Right atrium auricular region (tissue), 2 donors: ENCODE data around the gene MRPL16. TPM values are rescaled to one million over a fixed set of nuclear protein-coding genes. Genes with fewer than 3 reads are reported as not detected.
"Not testable (repeated sequence)": the region's sequence is repeated elsewhere in the genome, so short reads cannot be mapped to it uniquely, and the experiment has no call there.

Experiments
- DNase-seq: peaks from one replicate; pipeline ENCODE4 v3.0.0-alpha.2; 2019; ENCODE audit warnings: low spot score
- H3K27ac ChIP-seq, 2 donors: fragments of 200-600 bp; sonication (generic); 1 replicate in 1 of 2; 2 replicates in 1 of 2; pipeline ENCODE4 v1.5.1; 2016 to 2019
- H3K27me3 ChIP-seq, 2 donors: fragments of 200-600 bp; sonication (generic); one replicate each; pipeline versions ENCODE4 v1.5.1 to v1.6.0; 2017 to 2019
- H3K36me3 ChIP-seq: fragments of 200-600 bp; sonication (generic); one replicate; pipeline ENCODE4 v1.5.1; 2016
- H3K4me1 ChIP-seq, 2 donors: fragments of 200-600 bp; sonication (generic); one replicate each; pipeline versions ENCODE4 v1.5.1 to v1.6.0; 2017 to 2019
- H3K4me3 ChIP-seq, 2 donors: fragments of 200-600 bp; sonication (generic); 1 replicate in 1 of 2; 2 replicates in 1 of 2; pipeline ENCODE4 v1.5.1; 2017 to 2019; ENCODE audit warnings: mild to moderate bottlenecking in 1 of 2, moderate library complexity in 1 of 2
- H3K9me3 ChIP-seq, 2 donors: fragments of 200-600 bp; sonication (generic); one replicate each; pipeline ENCODE4 v1.5.1; 2019
- CTCF ChIP-seq, 2 donors: fragments of 200-600 bp; sonication (generic); IDR thresholded peaks; one replicate each; pipeline ENCODE4 v1.5.1; 2019; ENCODE audit warnings: antibody characterized with exemption in 2 of 2
- total RNA-seq, 2 donors: library from RNA; depleted of rRNA; stranded (reverse); fragments of >200 nt; gene quantifications; one replicate each; pipeline ENCODE4 v1.1.0, GENCODE V29; 2016

The MRPL16 gene
- total RNA-seq, 2 donors from 2014 or later, result 41.9 to 78.5 TPM

GRCh38 chr11:59841514-59841913 is 30.9 kb upstream of the MRPL16 start:
- TF ChIP-seq CTCF (IDR thresholded peaks at IDR 0.05), result no peak
- Histone ChIP-seq H3K27ac (no peak overlapping the region), H3K4me1 (peaks cover 0 to 4% of the 10 kb centered on the region in 2 donors), H3K36me3 (no peaks in the 10 kb centered on the region), H3K4me3 (no peak overlapping the region), H3K9me3 (no peaks in the 10 kb centered on the region), H3K27me3 (no peaks in the 10 kb centered on the region)
- DNase-seq, result no peak

- no peaks in the 10 kb centered on the region for H3K36me3 ChIP-seq
- DNase-seq, result no peak
- TF ChIP-seq CTCF (IDR thresholded peaks at IDR 0.05), result no peak
- H3K27me3 ChIP-seq, result no peaks in the 10 kb centered on the region
- no peak overlapping the region for H3K27ac ChIP-seq
- H3K9me3 ChIP-seq, result no peaks in the 10 kb centered on the region
- H3K4me1 ChIP-seq, result peaks cover 0 to 4% of the 10 kb centered on the region in 2 donors
- H3K4me3 ChIP-seq, result no peak overlapping the region
Measured at GRCh38 chr11:59839615-59840014, 29.0 kb upstream of the MRPL16 start.

GRCh38 chr11:59833602-59834001 is 23.0 kb upstream of the MRPL16 start:
- Histone ChIP-seq H3K36me3 (no peaks in the 10 kb centered on the region), H3K27me3 (no peaks in the 10 kb centered on the region), H3K27ac (no peak overlapping the region), H3K4me1 (no peaks in the 10 kb centered on the region), H3K9me3 (no peaks in the 10 kb centered on the region), H3K4me3 (no peak overlapping the region)
- no peak for DNase-seq
- TF ChIP-seq CTCF (IDR thresholded peaks at IDR 0.05), result no peak

- H3K36me3 ChIP-seq, result no peaks in the 10 kb centered on the region
- no peak for TF ChIP-seq CTCF (IDR thresholded peaks at IDR 0.05)
- no peaks in the 10 kb centered on the region for H3K4me1 ChIP-seq
- H3K9me3 ChIP-seq, result no peaks in the 10 kb centered on the region
- no peaks in the 10 kb centered on the region for H3K27me3 ChIP-seq
- DNase-seq, result no peak
- H3K27ac ChIP-seq, result no peak overlapping the region
- H3K4me3 ChIP-seq, result no peak overlapping the region
Measured at GRCh38 chr11:59829358-59829757, 18.8 kb upstream of the MRPL16 start.

- H3K36me3 ChIP-seq, result no peaks in the 10 kb centered on the region
- no peak overlapping the region for H3K4me3 ChIP-seq
- H3K9me3 ChIP-seq, result no peaks in the 10 kb centered on the region
- H3K27me3 ChIP-seq, result no peaks in the 10 kb centered on the region
- H3K27ac ChIP-seq, result no peak overlapping the region
- DNase-seq, result no peak
- peak; percentile 47 to 76 for TF ChIP-seq CTCF (IDR thresholded peaks at IDR 0.05)
- H3K4me1 ChIP-seq, result no peaks in the 10 kb centered on the region
Measured at GRCh38 chr11:59822989-59823566, 12.5 kb upstream of the MRPL16 start.

- Histone ChIP-seq H3K4me3 (no peak overlapping the region), H3K27ac (no peak overlapping the region), H3K4me1 (no peaks in the 10 kb centered on the region), H3K36me3 (no peaks in the 10 kb centered on the region), H3K9me3 (no peaks in the 10 kb centered on the region), H3K27me3 (no peaks in the 10 kb centered on the region)
- DNase-seq, result no peak
- no peak for TF ChIP-seq CTCF (IDR thresholded peaks at IDR 0.05)
Measured at GRCh38 chr11:59818572-59818971, 8.0 kb upstream of the MRPL16 start.

GRCh38 chr11:59816434-59816833 is 5.9 kb upstream of the MRPL16 start:
- H3K4me3 ChIP-seq, H3K27me3 ChIP-seq, DNase-seq, H3K9me3 ChIP-seq, H3K27ac ChIP-seq, H3K4me1 ChIP-seq, H3K36me3 ChIP-seq: not testable (repeated sequence)
